GM12892 (cell line): Measurements from ENCODE around the gene KIF16B.

ENCODE experiments used
- POLR2A ChIP-seq: IDR thresholded peaks from 2 replicates; pipeline ENCODE4 v1.6.1; 2011; ENCODE audit warnings: low read depth, low read length, control low read depth
- POLR2AphosphoS5 ChIP-seq: IDR thresholded peaks from 2 replicates; pipeline ENCODE4 v1.6.1; 2011; ENCODE audit warnings: low read depth, low read length, control low read depth
- TAF1 ChIP-seq: IDR thresholded peaks from 2 replicates; pipeline ENCODE4 v1.6.1; 2011; ENCODE audit warnings: low read depth, mild to moderate bottlenecking, control low read depth, low read length, borderline replicate concordance

GRCh38 chr20:16301986-16302385 is 271.3 kb downstream of the KIF16B start:
- no peak for TF ChIP-seq POLR2A
- TF ChIP-seq POLR2AphosphoS5 = no peak
- no peak for TF ChIP-seq TAF1
